HepG2 (cell line): ENCODE results near the gene TCEANC2. TPM values are rescaled to one million over a fixed set of nuclear protein-coding genes. Genes with fewer than 3 reads are reported as not detected.

Experiments used
- CCAR2 ChIP-seq: fragments of 200-400 bp; formaldehyde crosslinking; optimal IDR thresholded peaks from 2 replicates; pipeline ENCODE3; 2018; ENCODE audit warnings: low read depth, mild to moderate bottlenecking, low read length, moderate library complexity
- HNF4A ChIP-seq: sonication (generic); formaldehyde crosslinking; IDR thresholded peaks from 2 replicates; pipeline ENCODE4 v1.4.0; 2020; ENCODE audit warnings: missing genetic modification reagents
- MTF2 ChIP-seq: sonication (generic); formaldehyde crosslinking; IDR thresholded peaks from 2 replicates; pipeline ENCODE4 v1.5.0; 2020; ENCODE audit warnings: missing genetic modification reagents, borderline replicate concordance
- MYNN ChIP-seq: sonication (generic); formaldehyde crosslinking; IDR thresholded peaks from 2 replicates; pipeline ENCODE4 v1.4.0; 2020; ENCODE audit warnings: mild to moderate bottlenecking, low read depth, missing genetic modification reagents
- NCOA5 ChIP-seq: sonication (generic); formaldehyde crosslinking; IDR thresholded peaks from 2 replicates; pipeline ENCODE4 v1.4.0; 2020; ENCODE audit warnings: missing genetic modification reagents
- NFRKB ChIP-seq: fragments of 450-650 bp; IDR thresholded peaks from 2 replicates; pipeline ENCODE4 v1.6.1; 2017
- PAF1 ChIP-seq: IDR thresholded peaks from 2 replicates; pipeline ENCODE4 v1.6.1; 2016; ENCODE audit warnings: missing genetic modification reagents, missing compliant biosample characterization
- SAP130 ChIP-seq: IDR thresholded peaks from 2 replicates; pipeline ENCODE4 v1.6.1; 2016; ENCODE audit warnings: low read depth
- ZFP1 ChIP-seq: IDR thresholded peaks from 2 replicates; pipeline ENCODE4 v1.6.1; 2016
- ZIK1 ChIP-seq: sonication (generic); formaldehyde crosslinking; IDR thresholded peaks from 2 replicates; pipeline ENCODE4 v1.5.0; 2020; ENCODE audit warnings: mild to moderate bottlenecking, low read depth, missing genetic modification reagents, borderline replicate concordance
- ZNF232 ChIP-seq: sonication (generic); formaldehyde crosslinking; IDR thresholded peaks from 2 replicates; pipeline ENCODE4 v1.4.0; 2020; ENCODE audit warnings: missing genetic modification reagents, borderline replicate concordance
- ZNF749 ChIP-seq: sonication (generic); formaldehyde crosslinking; IDR thresholded peaks from 2 replicates; pipeline ENCODE4 v1.8.0; 2022; ENCODE audit warnings: mild to moderate bottlenecking, missing genetic modification reagents, moderate library complexity, borderline replicate concordance
- ZNF768 ChIP-seq: sonication (generic); formaldehyde crosslinking; IDR thresholded peaks from 2 replicates; pipeline ENCODE4 v1.4.0; 2020; ENCODE audit warnings: missing genetic modification reagents
- ZNF772 ChIP-seq: sonication (generic); formaldehyde crosslinking; IDR thresholded peaks from 2 replicates; pipeline ENCODE4 v1.5.0; 2020; ENCODE audit warnings: mild to moderate bottlenecking, missing genetic modification reagents
- polyA plus RNA-seq, 8 experiments: library from polyadenylated mRNA; depleted of rRNA in 3 of 8; stranded (reverse) in 7 of 8; unstranded in 1 of 8; fragments of >200 nt; fragmentation: Illumina TruSeq in 4 of 8; extraction: Trizol in 4 of 8; gene quantifications; 2 replicates each; pipeline versions ENCODE4 v1.2.1 to v1.2.3, GENCODE V29; 2011 to 2016; ENCODE audit warnings: low read depth in 4 of 8, missing spikeins in 1 of 8, mixed read lengths in 1 of 8; ENCODE audit not compliant: insufficient read depth in 1 of 8
- total RNA-seq, 5 experiments: library from RNA; depleted of rRNA; stranded (reverse); fragments of >200 nt; fragmentation: Illumina TruSeq; extraction: Trizol; gene quantifications; 2 replicates each; pipeline ENCODE4 v1.2.3, GENCODE V29; 2016; ENCODE audit warnings: low read depth in 1 of 5
- TF ChIP-seq, protein P1 (sequence below): IDR thresholded peaks from 2 replicates; pipeline ENCODE4 v1.6.1; 2016; ENCODE audit warnings: missing compliant biosample characterization, missing genetic modification reagents, borderline replicate concordance
- TF ChIP-seq, protein P2 (sequence below): sonication (generic); formaldehyde crosslinking; IDR thresholded peaks from 2 replicates; pipeline ENCODE4 v1.8.0; 2022; ENCODE audit warnings: mild to moderate bottlenecking, missing genetic modification reagents, borderline replicate concordance
- TF ChIP-seq, protein P3 (sequence below): sonication (generic); formaldehyde crosslinking; conservative IDR thresholded peaks from 2 replicates; pipeline ENCODE4 v1.8.0; 2022; ENCODE audit warnings: mild to moderate bottlenecking, moderate library complexity, missing genetic modification reagents
- TF ChIP-seq, protein P4 (sequence below): sonication (generic); formaldehyde crosslinking; IDR thresholded peaks from 2 replicates; pipeline ENCODE4 v1.4.0; 2020; ENCODE audit warnings: missing genetic modification reagents, mild to moderate bottlenecking, borderline replicate concordance
- TF ChIP-seq, protein P5 (sequence below): sonication (generic); formaldehyde crosslinking; IDR thresholded peaks from 2 replicates; pipeline ENCODE4 v1.8.1; 2023; ENCODE audit warnings: missing genetic modification reagents, inconsistent platforms, borderline replicate concordance

The TCEANC2 gene
- total and polyA plus RNA-seq, 2 of the 13 experiments (the other 11 are each of a cell fraction or from before 2014, with no cell fraction given), result 3.8 to 5.0 TPM

DNA sequence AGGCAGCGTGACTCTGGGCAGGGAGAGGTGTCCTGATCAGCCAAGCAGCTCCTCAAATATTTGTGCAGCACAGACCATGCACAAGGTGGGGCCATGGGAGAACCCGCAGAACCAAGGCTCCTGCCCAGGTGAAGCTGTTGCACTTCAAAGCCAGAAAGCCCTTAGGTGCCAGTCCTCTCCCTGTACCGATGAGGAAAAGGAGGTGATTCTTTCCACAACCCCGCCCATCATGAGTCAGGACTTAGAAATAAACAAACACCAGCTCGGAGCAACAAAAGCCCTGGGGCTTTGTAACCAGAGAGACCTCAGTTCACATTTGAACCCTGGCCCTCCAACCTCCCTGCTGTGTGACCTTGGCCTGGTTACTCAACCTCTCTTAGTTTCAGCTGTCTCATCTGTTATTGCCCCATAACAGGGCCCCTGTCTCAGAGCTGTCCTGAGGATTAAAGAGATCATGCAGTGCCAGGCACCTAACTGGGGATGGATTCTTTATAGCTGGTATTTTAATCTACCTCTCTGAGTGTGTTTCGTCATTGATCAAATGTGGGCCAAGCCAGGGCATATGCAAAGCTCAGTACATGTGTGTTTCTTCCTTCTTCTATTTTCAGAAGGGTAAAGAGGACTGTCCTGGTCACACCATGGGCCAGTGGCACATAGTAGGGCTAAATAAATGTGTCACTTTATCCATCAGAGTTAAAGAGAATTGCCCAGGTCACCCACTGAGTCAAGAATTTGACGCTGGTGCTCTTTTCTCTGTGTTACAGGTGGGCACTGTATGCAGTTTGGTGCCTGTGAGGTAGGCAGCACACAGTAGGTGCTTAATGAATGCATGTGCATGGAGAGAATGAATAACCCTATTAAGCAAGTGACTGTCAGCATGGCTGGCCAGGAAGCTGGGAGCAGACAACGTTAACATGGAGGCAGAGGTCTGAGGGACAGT is 36.8 kb upstream of the TCEANC2 start (continued):
- TF ChIP-seq, protein P1, sequence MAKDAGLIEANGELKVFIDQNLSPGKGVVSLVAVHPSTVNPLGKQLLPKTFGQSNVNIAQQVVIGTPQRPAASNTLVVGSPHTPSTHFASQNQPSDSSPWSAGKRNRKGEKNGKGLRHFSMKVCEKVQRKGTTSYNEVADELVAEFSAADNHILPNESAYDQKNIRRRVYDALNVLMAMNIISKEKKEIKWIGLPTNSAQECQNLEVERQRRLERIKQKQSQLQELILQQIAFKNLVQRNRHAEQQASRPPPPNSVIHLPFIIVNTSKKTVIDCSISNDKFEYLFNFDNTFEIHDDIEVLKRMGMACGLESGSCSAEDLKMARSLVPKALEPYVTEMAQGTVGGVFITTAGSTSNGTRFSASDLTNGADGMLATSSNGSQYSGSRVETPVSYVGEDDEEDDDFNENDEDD (CRISPR knock-in tag), result 0 out of 2 replicates have a peak, but pooled peaks have one; percentile 21
- TF ChIP-seq ZNF768 (CRISPR knock-in tag) (peak; percentile 96), NCOA5 (CRISPR knock-in tag) (no peak), ZFP1 (CRISPR knock-in tag) (0 out of 2 replicates have a peak, but pooled peaks have one; percentile 37), MTF2 (CRISPR knock-in tag) (no peak), HNF4A (CRISPR knock-in tag) (peak; percentile 75), SAP130 (CRISPR knock-in tag) (peak; percentile 70), PAF1 (CRISPR knock-in tag) (no peak), ZIK1 (CRISPR knock-in tag) (no peak), NFRKB (no peak), ZNF232 (CRISPR knock-in tag) (no peak), ZNF772 (CRISPR knock-in tag) (peak; percentile 49; the same call in 1 of the 2 replicates), MYNN (CRISPR knock-in tag) (0 out of 2 replicates have a peak, but pooled peaks have one; percentile 51), ZNF749 (CRISPR knock-in tag) (no peak), CCAR2 (peak; percentile 16)
- TF ChIP-seq, protein P2, sequence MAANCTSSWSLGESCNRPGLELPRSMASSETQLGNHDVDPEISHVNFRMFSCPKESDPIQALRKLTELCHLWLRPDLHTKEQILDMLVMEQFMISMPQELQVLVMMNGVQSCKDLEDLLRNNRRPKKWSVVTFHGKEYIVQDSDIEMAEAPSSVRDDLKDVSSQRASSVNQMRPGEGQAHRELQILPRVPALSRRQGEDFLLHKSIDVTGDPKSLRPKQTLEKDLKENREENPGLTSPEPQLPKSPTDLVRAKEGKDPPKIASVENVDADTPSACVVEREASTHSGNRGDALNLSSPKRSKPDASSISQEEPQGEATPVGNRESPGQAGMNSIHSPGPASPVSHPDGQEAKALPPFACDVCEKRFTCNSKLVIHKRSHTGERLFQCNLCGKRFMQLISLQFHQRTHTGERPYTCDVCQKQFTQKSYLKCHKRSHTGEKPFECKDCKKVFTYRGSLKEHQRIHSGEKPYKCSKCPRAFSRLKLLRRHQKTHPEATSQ (CRISPR knock-in tag), result no peak
- TF ChIP-seq, protein P3, sequence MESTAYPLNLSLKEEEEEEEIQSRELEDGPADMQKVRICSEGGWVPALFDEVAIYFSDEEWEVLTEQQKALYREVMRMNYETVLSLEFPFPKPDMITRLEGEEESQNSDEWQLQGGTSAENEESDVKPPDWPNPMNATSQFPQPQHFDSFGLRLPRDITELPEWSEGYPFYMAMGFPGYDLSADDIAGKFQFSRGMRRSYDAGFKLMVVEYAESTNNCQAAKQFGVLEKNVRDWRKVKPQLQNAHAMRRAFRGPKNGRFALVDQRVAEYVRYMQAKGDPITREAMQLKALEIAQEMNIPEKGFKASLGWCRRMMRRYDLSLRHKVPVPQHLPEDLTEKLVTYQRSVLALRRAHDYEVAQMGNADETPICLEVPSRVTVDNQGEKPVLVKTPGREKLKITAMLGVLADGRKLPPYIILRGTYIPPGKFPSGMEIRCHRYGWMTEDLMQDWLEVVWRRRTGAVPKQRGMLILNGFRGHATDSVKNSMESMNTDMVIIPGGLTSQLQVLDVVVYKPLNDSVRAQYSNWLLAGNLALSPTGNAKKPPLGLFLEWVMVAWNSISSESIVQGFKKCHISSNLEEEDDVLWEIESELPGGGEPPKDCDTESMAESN, result 0 out of 2 replicates have a peak, but pooled peaks have one; percentile 17
- TF ChIP-seq, protein P4, sequence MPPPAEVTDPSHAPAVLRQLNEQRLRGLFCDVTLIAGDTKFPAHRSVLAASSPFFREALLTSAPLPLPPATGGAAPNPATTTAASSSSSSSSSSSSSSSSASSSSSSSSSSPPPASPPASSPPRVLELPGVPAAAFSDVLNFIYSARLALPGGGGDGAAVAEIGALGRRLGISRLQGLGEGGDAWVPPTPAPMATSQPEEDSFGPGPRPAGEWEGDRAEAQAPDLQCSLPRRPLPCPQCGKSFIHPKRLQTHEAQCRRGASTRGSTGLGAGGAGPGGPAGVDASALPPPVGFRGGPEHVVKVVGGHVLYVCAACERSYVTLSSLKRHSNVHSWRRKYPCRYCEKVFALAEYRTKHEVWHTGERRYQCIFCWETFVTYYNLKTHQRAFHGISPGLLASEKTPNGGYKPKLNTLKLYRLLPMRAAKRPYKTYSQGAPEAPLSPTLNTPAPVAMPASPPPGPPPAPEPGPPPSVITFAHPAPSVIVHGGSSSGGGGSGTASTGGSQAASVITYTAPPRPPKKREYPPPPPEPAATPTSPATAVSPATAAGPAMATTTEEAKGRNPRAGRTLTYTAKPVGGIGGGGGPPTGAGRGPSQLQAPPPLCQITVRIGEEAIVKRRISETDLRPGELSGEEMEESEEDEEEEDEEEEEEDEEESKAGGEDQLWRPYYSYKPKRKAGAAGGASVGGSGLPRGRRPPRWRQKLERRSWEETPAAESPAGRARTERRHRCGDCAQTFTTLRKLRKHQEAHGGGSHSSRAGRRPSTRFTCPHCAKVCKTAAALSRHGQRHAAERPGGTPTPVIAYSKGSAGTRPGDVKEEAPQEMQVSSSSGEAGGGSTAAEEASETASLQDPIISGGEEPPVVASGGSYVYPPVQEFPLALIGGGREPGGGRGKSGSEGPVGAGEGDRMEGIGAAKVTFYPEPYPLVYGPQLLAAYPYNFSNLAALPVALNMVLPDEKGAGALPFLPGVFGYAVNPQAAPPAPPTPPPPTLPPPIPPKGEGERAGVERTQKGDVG (CRISPR knock-in tag), result no peak
- TF ChIP-seq, protein P5, sequence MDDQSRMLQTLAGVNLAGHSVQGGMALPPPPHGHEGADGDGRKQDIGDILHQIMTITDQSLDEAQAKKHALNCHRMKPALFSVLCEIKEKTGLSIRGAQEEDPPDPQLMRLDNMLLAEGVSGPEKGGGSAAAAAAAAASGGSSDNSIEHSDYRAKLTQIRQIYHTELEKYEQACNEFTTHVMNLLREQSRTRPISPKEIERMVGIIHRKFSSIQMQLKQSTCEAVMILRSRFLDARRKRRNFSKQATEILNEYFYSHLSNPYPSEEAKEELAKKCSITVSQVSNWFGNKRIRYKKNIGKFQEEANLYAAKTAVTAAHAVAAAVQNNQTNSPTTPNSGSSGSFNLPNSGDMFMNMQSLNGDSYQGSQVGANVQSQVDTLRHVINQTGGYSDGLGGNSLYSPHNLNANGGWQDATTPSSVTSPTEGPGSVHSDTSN (CRISPR knock-in tag), result no peak
